HG03558 (cell line): ENCODE results near the gene ASCL1.

Source experiments
- ATAC-seq: cut with Tn5 transposase; IDR thresholded peaks from one replicate; pipeline ENCODE4 v1.9.1; 2021; ENCODE audit warnings: moderate number of reproducible peaks; ENCODE audit not compliant: unreplicated experiment; ENCODE audit errors: extremely low read depth

The ASCL1 gene

DNA sequence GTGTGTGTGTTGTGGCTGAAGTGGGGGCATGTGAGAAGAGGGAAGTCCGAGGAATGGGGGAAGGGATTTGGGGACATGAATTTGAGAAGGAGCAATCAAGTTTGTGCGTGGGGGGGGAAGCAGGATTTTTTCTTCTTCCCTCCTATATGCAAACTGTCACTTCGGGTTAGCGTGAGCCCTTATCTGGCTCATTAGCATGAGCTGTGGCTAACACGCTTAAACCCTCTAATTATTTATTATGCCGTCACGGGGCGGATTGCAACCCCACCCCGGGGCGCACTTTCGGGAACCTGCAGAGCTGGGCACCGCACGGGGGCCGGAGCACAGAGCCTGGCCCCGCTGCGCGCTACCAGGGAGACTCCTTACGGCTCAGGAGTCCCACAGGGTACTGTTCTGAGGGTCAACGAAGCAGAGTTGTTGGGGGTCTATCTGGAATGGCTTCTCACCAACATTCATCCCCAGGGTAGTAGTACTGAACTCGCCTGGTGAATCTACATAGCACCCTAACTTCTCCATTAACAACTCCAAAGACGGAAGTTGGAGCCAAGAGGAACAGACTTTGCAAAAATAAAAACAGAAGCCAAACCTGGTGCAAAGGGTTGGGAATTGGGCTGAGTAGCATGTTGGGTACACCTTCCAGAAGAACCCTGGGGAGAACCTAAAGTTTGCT, 6.4 kb upstream of the ASCL1 start:
- ATAC-seq = no peak

DNA sequence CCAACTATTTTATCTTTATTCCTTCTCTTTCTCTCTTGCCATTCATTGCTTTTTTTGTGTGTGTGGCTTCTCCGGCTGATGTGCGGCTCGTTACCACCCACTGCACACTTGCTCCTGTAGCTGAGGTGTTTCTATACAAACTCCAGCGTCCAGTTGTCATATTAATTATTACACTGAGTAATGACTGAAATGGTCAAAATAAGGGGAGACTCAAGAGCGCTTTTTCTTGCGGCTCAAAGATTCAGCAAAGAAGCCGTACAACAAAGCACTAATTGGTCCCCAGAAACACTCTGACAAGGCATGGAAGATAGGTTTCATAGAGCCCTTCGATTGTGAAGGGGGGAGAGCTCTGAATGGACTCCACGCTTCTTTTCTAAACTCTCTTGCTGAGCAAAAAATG, 5.6 kb upstream of the ASCL1 start:
- no peak for ATAC-seq

GRCh38 chr12:102953221-102953620, 4.3 kb upstream of the ASCL1 start:
- ATAC-seq = no peak

- no peak for ATAC-seq
Measured at GRCh38 chr12:102954134-102954533, 3.3 kb upstream of the ASCL1 start.

GRCh38 chr12:102955926-102956737, 1.3 kb upstream of the ASCL1 start:
- ATAC-seq = no peak

DNA sequence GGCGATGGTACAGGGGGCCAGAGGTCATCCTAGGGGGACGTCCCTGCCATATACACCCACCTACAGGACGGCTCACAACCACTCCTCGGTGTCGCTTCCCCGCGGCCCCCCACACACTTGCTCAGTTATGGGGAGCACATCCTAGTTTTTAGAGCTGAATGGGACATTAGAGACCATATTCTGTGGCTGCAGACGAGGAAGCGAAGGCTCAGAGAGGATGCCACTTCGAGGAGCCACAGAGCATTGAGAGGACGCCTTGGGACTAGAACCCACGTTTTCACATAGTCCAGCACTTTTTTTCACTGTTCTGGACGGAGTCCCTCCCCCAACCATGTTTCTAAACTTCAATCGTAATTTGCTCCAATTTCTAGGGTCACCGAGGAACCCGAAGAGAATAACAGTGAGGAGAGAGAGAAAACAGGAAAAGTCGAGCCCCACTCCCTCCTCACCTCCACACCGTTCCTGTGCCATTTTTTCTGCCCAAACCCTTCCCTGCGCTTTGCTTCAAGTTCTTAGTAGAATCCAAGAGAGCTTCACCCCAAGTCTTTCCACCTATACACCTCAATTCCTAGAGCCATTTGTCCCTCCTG, 641 bp upstream of the ASCL1 start:
- no peak for ATAC-seq

- ATAC-seq = peak; percentile 45
Measured at GRCh38 chr12:102958073-102958829, 777 bp downstream of the ASCL1 start.

DNA sequence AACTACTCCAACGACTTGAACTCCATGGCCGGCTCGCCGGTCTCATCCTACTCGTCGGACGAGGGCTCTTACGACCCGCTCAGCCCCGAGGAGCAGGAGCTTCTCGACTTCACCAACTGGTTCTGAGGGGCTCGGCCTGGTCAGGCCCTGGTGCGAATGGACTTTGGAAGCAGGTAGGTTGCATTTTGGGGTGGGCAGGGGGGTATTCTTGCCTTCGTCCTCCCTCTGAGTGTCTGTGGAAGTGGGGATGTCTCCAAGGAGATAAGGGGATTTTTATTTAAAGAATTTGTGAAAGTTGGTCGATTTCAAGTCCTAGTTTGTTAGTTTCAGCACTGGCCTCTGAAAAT, 1.3 kb downstream of the ASCL1 start:
- ATAC-seq = no peak

DNA sequence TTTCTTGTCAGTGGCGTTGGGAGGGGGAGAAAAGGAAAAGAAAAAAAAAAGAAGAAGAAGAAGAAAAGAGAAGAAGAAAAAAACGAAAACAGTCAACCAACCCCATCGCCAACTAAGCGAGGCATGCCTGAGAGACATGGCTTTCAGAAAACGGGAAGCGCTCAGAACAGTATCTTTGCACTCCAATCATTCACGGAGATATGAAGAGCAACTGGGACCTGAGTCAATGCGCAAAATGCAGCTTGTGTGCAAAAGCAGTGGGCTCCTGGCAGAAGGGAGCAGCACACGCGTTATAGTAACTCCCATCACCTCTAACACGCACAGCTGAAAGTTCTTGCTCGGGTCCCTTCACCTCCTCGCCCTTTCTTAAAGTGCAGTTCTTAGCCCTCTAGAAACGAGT, 1.9 kb downstream of the ASCL1 start:
- ATAC-seq = no peak

- no peak for ATAC-seq
Measured at GRCh38 chr12:102960766-102961465, 3.4 kb downstream of the ASCL1 start.

DNA sequence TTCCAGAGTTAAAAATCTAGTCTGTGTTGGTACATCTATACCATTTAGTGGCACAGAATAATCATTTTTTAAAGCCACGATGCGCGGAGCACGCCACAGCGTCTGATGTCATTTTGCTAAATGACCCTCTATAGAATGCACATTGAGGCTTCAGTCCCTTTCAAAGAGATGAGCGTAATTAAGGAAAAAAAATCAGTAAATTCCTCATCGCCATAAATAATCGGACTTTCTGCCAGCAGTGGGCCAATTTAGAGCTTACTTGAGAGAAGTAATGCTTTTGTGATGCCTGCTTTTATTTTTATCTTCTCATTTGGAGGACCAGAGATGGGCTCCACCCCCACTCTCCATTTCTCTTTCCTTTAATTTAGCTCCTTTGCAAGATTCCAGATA, 4.0 kb downstream of the ASCL1 start:
- no peak for ATAC-seq

- ATAC-seq = no peak
Measured at GRCh38 chr12:102962532-102962931, 5.1 kb downstream of the ASCL1 start.

GRCh38 chr12:102962986-102963385, 5.5 kb downstream of the ASCL1 start:
- no peak for ATAC-seq

- ATAC-seq = no peak
Measured at GRCh38 chr12:102963796-102964195, 6.3 kb downstream of the ASCL1 start.

- ATAC-seq = no peak
Measured at GRCh38 chr12:102964872-102965271, 7.4 kb downstream of the ASCL1 start.

DNA sequence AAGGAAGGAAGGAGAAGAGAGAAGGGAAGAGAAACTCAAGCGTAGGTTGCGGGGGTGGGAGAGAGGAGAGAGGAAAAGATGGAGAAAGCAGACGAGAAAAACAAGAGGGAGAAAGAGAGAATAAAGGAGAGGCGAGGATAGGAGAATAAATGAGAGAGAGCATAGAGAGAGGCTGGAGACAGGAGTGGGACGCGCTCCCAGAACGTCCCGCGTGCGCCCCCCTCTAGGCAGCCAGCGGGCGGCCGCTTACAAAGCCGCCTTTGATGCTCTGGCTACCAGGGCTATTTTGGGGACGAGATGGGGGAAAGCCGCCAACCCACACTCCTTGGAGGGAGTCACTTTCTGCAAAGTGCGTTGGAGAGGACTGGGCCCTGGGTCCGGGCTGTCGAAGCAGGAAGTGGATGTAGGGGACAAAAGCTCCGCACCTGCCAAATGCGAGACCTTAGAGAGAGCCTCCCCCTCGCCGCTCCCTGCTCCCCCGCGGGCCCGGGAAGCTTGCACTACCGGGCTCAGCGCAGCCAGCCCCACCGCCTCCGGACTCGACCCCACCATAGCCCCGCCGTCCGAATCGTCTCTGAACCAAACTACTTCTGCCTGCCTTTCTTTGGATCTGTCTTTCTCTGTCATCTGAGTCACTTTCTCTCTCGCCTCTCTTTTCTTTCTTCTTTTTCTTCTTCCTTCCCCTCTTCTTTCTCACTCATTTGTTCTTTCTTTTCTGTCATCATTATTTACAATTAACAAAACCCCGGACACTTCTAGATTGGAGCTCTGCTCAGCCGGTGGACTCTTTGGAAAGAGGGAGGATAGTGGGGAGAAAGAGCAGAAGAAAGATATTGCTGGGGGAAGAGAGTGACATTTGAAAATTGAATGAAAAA, 8.0 kb downstream of the ASCL1 start:
- no peak for ATAC-seq

DNA sequence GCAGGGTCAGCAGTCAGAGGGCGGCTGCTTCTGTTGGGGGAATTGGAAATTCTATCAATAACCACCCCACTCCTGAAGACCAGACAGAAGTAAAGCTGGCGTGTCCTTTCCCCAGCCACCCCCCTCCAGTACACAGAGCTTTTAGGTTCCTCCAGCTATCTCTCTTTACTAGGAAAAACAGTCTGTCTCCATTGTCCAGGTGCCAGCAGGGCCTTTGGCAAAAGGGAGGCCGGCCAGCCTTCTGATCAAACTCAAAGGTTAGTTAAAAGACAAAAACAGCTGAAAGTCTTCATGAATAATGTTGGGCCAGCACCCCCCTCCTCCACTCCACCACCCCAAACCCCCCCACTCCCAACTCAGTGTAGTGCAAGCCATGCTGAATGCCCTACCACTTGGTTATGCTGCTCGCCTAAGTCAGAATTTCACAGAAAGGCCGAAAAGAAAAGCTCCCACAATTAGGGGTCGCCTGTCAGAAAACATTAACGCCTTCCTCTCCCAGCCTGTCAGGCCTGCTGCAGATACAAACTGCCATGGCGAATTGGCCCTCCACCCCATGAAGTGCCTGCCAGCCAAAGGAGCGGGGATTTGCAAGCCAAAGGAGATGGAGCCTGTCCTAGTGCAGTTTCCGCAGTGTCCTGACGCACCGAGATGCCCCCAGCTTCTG, 8.9 kb downstream of the ASCL1 start:
- no peak for ATAC-seq

DNA sequence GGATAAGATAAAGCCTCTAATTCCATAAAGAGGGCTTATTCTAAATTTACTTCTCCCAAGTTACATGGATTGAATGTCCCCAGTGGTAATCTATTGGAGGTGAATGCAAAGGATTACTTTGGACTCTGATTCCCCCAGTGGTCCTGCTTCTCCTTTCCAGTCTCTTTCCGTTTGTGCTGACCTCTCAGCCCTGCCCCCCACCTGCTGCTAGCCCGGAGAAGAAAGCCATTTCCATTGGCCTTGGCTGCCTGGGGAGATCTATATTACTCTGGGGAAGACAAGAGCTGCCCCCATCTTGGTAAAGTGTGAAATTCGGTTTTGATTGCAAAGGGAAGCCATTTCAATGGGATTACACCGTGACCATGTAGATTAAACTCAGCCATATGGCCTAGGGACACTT, 13.3 kb downstream of the ASCL1 start:
- no peak for ATAC-seq

GRCh38 chr12:102971227-102971626, 13.8 kb downstream of the ASCL1 start:
- no peak for ATAC-seq
